ENCODE measurements around the gene CDKN2B-AS1.

- TF ChIP-seq CTCF (IDR thresholded peaks at IDR 0.05) = no peak
- no peak for TF ChIP-seq E2F4 (CRISPR knock-in tag; IDR thresholded peaks at IDR 0.05; ENCODE audit: borderline replicate concordance, low read depth)
- no peak for TF ChIP-seq ZNF263 (CRISPR knock-in tag; IDR thresholded peaks at IDR 0.05; ENCODE audit: low read depth)
- TF ChIP-seq, protein P1, sequence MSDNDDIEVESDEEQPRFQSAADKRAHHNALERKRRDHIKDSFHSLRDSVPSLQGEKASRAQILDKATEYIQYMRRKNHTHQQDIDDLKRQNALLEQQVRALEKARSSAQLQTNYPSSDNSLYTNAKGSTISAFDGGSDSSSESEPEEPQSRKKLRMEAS (CRISPR knock-in tag; IDR thresholded peaks at IDR 0.05) = no peak
- TF ChIP-seq ZNF671 (CRISPR knock-in tag; IDR thresholded peaks at IDR 0.05) = no peak
- no peak for TF ChIP-seq CREB1 (CRISPR knock-in tag; IDR thresholded peaks at IDR 0.05)
- TF ChIP-seq, protein P2, sequence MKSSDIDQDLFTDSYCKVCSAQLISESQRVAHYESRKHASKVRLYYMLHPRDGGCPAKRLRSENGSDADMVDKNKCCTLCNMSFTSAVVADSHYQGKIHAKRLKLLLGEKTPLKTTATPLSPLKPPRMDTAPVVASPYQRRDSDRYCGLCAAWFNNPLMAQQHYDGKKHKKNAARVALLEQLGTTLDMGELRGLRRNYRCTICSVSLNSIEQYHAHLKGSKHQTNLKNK (CRISPR knock-in tag; IDR thresholded peaks at IDR 0.05) = no peak
- TF ChIP-seq ZNF396 (CRISPR knock-in tag; IDR thresholded peaks at IDR 0.05; ENCODE audit: borderline replicate concordance) = no peak
- no peak for TF ChIP-seq JUN (CRISPR knock-in tag; IDR thresholded peaks at IDR 0.05)
- TF ChIP-seq ATF1 (CRISPR knock-in tag; IDR thresholded peaks at IDR 0.05) = no peak
- no peak for TF ChIP-seq TCF7 (CRISPR knock-in tag; IDR thresholded peaks at IDR 0.05; ENCODE audit: low read depth)
- no peak for TF ChIP-seq NR3C1 (CRISPR knock-in tag; conservative IDR thresholded peaks at IDR 0.05; ENCODE audit: low read depth)
Measured at GRCh38 chr9:22026696-22027095, 32.1 kb downstream of the CDKN2B-AS1 start.
